ENCODE results near the gene SGCD. TPM values are rescaled to one million over a fixed set of nuclear protein-coding genes. Genes with fewer than 3 reads are reported as not detected.

SGCD gene
- polyA plus RNA-seq, 1 of the 3 experiments (the other 2 are of a cell fraction), result 0.87 TPM

- POLR2A ChIA-PET, result no interaction called here
- DNase-seq, result no peak
- H3K36me3 ChIP-seq (replicated peaks in 1 of 2; ENCODE audit: control insufficient read depth in 1 of 2, insufficient read depth in 2 of 2, low read length in 1 of 2), result no peaks in the 10 kb centered on the region
- no peak overlapping the region for H3K9ac ChIP-seq
- TF ChIP-seq TCF12 (IDR thresholded peaks at IDR 0.05) (no peak), EZH2phosphoT487 (IDR thresholded peaks at IDR 0.05; ENCODE audit: borderline replicate concordance, low read depth) (no peak), NFIC (IDR thresholded peaks at IDR 0.05; ENCODE audit: borderline replicate concordance) (no peak), NRF1 (IDR thresholded peaks at IDR 0.05; ENCODE audit: low read depth, low read length) (no peak), RFX5 (IDR thresholded peaks at IDR 0.05; ENCODE audit: low read length) (no peak), RXRA (IDR thresholded peaks at IDR 0.05; ENCODE audit: borderline replicate concordance, low read depth) (no peak), SIN3A (IDR thresholded peaks at IDR 0.05; ENCODE audit: borderline replicate concordance, low read depth, low read length) (no peak), CHD2 (IDR thresholded peaks at IDR 0.05; ENCODE audit: low read length, partially characterized antibody) (no peak)
- H3K4me3 ChIP-seq (ENCODE audit: low read depth in 2 of 2, low read length in 1 of 2), result no peak overlapping the region
- CTCF ChIA-PET, result no interaction called here
- H3K9me2 ChIP-seq, result no peaks in the 10 kb centered on the region
- no peak overlapping the region for H3K4me2 ChIP-seq
- no peaks in the 10 kb centered on the region for H3K79me2 ChIP-seq (ENCODE audit: insufficient read depth)
- WGBS (ENCODE audit: low lambda C conversion rate), result 16% methylated on average over 1 of the region's 1 CpG
- no peak overlapping the region for H3K27ac ChIP-seq (ENCODE audit: low read depth in 2 of 2, low read length in 1 of 2)
- H3K27me3 ChIP-seq (ENCODE audit: insufficient read depth), result no peaks in the 10 kb centered on the region
- no peak overlapping the region for H2AFZ ChIP-seq (ENCODE audit: low read depth)
- H4K20me1 ChIP-seq (ENCODE audit: insufficient read depth), result no peaks in the 10 kb centered on the region
- no peaks in the 10 kb centered on the region for H3K4me1 ChIP-seq (ENCODE audit: control insufficient read depth in 1 of 2, insufficient read depth in 2 of 2, low read depth in 1 of 2, low read length in 1 of 2)
- no peaks in the 10 kb centered on the region for H3K9me3 ChIP-seq
- H3F3A ChIP-seq (replicated peaks; ENCODE audit: insufficient read depth), result no peaks in the 10 kb centered on the region
Measured at GRCh38 chr5:156798201-156798600, 471.2 kb downstream of the SGCD start.

GRCh38 chr5:156799171-156799570, 472.2 kb downstream of the SGCD start:
- no peak for DNase-seq
- CTCF ChIA-PET, result interaction anchor here (1.0 kb wide), 1 partner anchor 855 kb away, joined by 3 read pairs; no protein-coding TSS in a partner anchor
- 5% methylated on average over 1 of the region's 1 CpG for WGBS (ENCODE audit: low lambda C conversion rate)
- H3K27ac ChIP-seq (ENCODE audit: low read depth in 2 of 2, low read length in 1 of 2), result no peak overlapping the region
- POLR2A ChIA-PET, result no interaction called here
- H4K20me1 ChIP-seq (ENCODE audit: insufficient read depth), result no peaks in the 10 kb centered on the region
- H3K79me2 ChIP-seq (ENCODE audit: insufficient read depth), result no peaks in the 10 kb centered on the region
- no peaks in the 10 kb centered on the region for H3K36me3 ChIP-seq (replicated peaks in 1 of 2; ENCODE audit: control insufficient read depth in 1 of 2, insufficient read depth in 2 of 2, low read length in 1 of 2)
- H3F3A ChIP-seq (replicated peaks; ENCODE audit: insufficient read depth), result no peaks in the 10 kb centered on the region
- H3K4me1 ChIP-seq (ENCODE audit: control insufficient read depth in 1 of 2, insufficient read depth in 2 of 2, low read depth in 1 of 2, low read length in 1 of 2), result no peaks in the 10 kb centered on the region
- H3K9me3 ChIP-seq, result no peaks in the 10 kb centered on the region
- H3K4me3 ChIP-seq (ENCODE audit: low read depth in 2 of 2, low read length in 1 of 2), result no peak overlapping the region
- TF ChIP-seq USF1 (IDR thresholded peaks at IDR 0.05; ENCODE audit: borderline replicate concordance, low read depth) (no peak), MXI1 (IDR thresholded peaks at IDR 0.05; ENCODE audit: low read depth, low read length) (no peak), NRF1 (IDR thresholded peaks at IDR 0.05; ENCODE audit: low read depth, low read length) (no peak), RCOR1 (IDR thresholded peaks at IDR 0.05; ENCODE audit: low read length) (no peak), EP300 (IDR thresholded peaks at IDR 0.05; ENCODE audit: borderline replicate concordance in 1 of 2, low read depth in 1 of 2, low read length in 1 of 2) (no peak), GABPA (IDR thresholded peaks at IDR 0.05; ENCODE audit: low read depth) (no peak), FOXM1 (IDR thresholded peaks at IDR 0.05; ENCODE audit: low read depth) (no peak), SIN3A (IDR thresholded peaks at IDR 0.05; ENCODE audit: borderline replicate concordance, low read depth, low read length) (no peak), CHD2 (IDR thresholded peaks at IDR 0.05; ENCODE audit: low read length, partially characterized antibody) (no peak)
- no peak overlapping the region for H2AFZ ChIP-seq (ENCODE audit: low read depth)
- H3K4me2 ChIP-seq, result no peak overlapping the region
- no peaks in the 10 kb centered on the region for H3K27me3 ChIP-seq (ENCODE audit: insufficient read depth)
- no peak overlapping the region for H3K9ac ChIP-seq
- no peaks in the 10 kb centered on the region for H3K9me2 ChIP-seq

All from SK-N-SH (cell line).